Measurements from ENCODE around the gene CHSY1.

Gene CHSY1

DNA sequence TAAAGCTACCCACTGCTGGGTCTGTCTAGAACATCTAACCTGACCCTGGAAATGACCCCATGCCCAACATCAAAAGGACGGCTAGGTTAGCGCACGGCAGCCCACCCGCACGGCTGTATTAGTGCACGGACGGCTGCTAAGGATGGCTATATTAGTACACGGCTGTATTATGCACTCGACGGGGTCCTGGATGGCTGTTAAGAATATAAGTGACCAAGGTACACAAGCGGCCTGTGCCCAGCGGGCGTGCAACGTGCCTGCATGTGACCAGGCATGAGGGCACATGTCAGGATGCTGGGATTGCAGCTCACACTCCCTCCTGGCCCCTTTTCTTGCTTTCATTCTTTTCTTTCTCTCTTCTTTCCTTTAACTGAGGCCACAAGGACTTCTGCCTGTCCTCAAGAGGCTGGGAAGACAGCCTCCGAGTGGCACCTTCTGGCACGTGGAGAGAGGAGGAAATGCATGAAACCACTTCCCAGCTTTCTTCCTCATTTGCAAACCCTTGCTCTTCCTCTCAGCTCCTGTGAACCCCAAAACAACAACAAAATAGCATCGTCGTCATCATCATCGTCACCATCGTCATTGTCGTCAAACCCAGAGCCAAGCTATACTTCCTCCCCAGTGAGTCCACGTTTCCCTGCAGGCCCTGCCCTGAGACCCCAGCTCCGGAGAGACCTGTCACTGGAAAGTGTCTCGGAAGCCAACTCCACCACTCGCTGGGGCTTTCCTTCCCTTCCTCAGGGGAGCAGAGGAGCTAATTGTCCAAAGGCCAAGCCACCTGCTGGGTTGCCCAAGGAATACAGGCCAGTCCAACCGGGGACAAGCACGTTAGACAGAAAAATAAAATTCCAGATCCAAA lies 101.8 kb downstream of the CHSY1 start:
- no peak for DNase-seq

GRCh38 chr15:101148881-101149664 lies 102.8 kb downstream of the CHSY1 start:
- no peak for DNase-seq

- no peak for DNase-seq
Measured at GRCh38 chr15:101148166-101148880, 103.5 kb downstream of the CHSY1 start.

- DNase-seq: no peak
Measured at GRCh38 chr15:101147181-101147580, 104.7 kb downstream of the CHSY1 start.

GRCh38 chr15:101146118-101146702 lies 105.6 kb downstream of the CHSY1 start:
- DNase-seq: no peak

DNA sequence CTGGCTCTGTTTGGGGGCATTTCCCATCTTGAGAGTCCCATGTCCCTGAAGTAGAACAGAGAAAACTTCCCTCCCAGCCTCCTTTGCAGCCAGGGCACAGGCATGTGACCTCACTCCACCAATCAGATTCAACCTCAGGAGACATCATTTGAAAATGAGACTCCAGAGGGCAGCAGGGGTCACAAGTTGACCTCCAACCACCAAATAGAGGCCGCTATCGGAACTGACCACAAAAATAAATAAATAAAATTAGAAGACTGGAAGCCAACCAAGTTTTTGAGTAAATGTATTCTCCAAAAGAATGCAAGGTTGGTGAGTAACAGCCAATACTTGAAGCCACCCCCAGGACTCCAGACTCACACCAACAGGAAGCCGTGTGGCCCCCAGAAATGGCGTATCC lies 106.5 kb downstream of the CHSY1 start:
- no peak for DNase-seq

DNA sequence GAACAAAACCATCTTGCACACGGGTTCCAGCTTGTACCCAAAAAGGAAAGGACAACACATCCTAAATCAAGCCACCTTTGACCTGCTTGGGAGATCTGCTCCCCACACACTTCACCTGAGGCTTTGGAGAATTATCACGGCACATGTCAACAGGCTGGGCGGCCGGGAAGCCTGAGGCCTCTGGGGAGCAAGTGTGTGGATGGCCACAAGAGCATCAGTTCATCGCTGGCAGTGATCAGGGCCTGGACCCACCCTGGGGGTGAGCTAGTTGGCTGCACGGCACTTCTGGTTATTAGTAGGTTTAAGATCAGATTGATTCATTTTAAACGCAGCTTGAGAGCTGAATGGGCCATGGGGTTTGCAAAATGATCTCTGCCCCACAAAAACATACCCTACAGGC lies 108.5 kb downstream of the CHSY1 start:
- DNase-seq: no peak

DNA sequence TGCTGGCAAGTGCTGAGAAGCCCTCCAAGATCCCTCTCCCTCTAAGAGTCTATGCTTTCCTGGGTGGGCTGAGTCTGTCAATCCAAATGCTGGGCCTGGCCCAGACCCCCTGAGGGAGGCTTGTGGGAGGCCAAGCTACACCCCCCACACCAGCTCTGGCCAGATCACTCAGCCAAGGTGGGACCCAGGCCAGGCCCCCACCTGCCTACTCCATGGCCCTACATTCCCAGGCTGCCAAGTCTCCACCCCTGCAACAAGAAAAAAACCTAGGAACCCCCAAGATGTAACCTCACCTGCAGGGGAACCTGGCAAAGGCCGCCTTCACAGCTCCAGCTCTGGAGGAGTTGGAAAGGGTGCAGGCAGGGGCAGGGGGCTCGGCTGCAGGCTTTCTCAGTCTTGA lies 109.1 kb downstream of the CHSY1 start:
- no peak for DNase-seq

- no peak for DNase-seq
Measured at GRCh38 chr15:101141926-101142527, 109.8 kb downstream of the CHSY1 start.

GRCh38 chr15:101140697-101141065 lies 111.2 kb downstream of the CHSY1 start:
- no peak for DNase-seq

GRCh38 chr15:101139986-101140696 lies 111.7 kb downstream of the CHSY1 start:
- DNase-seq: no peak

- no peak for DNase-seq
Measured at GRCh38 chr15:101138913-101139880, 112.7 kb downstream of the CHSY1 start.

DNA sequence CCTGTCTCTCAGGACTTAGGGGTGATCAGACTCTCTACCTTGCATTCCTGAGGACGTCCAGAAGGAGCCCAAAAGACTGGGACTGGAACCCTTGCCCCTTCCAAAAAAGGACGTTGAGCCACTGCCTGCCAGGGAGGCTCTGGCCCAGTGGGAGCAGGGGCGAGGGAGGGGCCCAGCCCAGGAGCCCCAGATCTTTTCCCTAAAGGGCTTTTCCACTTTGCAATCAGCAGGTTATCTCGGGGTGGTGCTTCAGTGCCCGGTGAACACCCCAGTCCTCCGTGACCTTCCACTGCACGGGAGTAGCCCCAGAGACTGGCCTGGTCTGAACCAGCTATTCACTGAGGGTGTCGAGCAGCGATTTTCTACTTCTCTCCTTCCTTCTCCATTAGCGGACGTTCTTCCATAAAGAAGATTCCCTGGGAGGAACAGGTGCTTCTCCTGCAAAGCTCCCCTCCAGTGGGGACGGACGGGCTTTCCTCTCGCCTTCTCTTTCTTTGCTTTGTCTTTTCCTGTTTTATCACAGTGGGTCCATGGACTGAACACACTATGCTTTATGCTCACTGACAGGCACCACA lies 113.7 kb downstream of the CHSY1 start:
- no peak for DNase-seq

DNA sequence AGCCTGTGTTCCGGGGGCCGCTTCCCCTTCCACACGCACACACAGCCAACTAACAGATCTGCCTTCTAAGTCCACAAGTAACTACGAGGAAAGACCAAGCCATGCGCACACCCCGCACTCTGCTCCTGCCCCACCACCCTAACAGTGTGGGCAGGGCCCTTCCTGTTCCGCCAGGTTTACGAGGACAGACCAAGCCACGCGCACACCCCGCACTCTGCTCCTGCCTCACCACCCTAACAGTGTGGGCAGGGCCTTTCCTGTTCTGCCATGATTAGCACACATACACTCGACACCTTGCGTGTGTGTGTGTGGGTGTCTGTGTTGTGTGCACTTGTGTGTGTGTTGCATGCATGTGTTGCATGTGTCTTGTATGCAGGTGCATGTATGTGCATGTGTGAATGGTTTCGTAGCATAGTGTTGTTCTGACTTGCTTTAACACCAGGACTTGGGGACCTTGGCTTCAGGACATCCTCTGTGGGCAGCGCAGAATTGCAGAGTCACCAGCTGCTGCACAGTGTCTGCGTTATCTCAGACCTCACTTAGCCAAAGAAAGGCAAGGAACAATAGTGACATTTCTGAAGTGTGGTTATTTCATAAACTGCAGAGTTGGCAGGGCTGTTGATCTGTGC lies 114.4 kb downstream of the CHSY1 start:
- DNase-seq: no peak

GRCh38 chr15:101136381-101137268 lies 115.2 kb downstream of the CHSY1 start:
- no peak for DNase-seq

DNA sequence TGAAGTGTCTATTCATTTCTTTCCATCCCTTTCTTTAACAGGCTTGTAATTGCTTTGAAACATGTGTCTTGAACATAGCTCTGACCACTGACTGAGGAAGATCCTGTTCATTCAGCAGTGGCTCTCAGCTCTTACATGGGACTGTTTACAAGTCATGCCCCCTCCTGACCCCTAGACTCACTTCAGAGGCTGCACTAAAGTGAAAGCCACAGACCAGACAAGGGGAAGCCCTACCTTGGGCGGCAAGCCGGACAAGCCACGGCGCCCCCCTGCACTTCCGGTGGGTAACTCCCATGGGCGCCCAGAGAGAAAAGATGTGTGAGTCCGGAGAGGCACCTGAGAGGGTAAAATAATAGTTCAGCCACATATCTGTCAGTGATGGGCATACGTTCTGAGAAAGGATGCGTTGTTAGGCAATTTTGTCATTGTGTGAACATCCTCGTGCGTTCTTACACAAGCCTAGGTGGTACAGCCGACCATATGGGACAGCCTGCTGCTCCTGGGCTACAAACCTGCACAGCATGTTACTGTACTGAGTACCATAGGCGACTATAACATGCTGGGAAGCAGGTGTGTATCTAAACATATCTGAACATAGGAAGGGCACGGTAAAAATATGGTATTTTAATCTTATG lies 116.2 kb downstream of the CHSY1 start:
- DNase-seq: no peak

DNA sequence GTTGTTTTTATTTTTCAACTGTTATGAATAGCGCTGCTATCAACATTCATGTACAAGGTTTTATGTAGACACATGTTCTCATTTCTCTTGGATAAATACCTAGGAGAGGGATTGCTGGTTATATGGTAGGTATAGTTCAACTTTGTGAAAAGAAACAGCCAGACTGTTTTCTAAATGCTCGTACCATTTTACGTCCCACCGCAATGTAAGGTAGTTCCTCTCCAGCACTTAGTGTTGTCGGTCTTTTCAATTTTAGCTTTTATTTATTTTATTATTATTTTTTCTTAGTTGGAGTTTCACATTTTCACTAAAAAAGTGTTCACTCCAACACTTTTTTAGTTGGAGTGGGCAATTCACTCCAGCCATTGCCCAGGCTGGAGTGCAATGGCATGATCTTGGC lies 117.1 kb downstream of the CHSY1 start:
- DNase-seq: no peak

GRCh38 chr15:101133751-101134261 lies 118.0 kb downstream of the CHSY1 start:
- DNase-seq: peak; percentile 80

All from NCI-H82 (cell line).